Breast epithelium (tissue), 3 donors: ENCODE data around the gene CMTM8.

Source experiments
- POLR2A ChIP-seq: fragments of 450-650 bp; IDR thresholded peaks from one replicate; pipeline ENCODE4 v1.6.1; 2016; ENCODE audit warnings: antibody characterized with exemption, mild to moderate bottlenecking, moderate library complexity
- POLR2AphosphoS5 ChIP-seq, 3 donors: sonication (generic); formaldehyde crosslinking; IDR thresholded peaks; one replicate each; pipeline ENCODE4 v1.6.1; 2017; ENCODE audit warnings: antibody characterized with exemption in 3 of 3
- TF ChIP-seq, protein P1 (sequence below), 3 donors: fragments of 450-650 bp; IDR thresholded peaks; one replicate each; pipeline ENCODE4 v1.5.1; 2016 to 2017; ENCODE audit warnings: antibody characterized with exemption in 3 of 3, mild to moderate bottlenecking in 3 of 3, moderate library complexity in 3 of 3

DNA sequence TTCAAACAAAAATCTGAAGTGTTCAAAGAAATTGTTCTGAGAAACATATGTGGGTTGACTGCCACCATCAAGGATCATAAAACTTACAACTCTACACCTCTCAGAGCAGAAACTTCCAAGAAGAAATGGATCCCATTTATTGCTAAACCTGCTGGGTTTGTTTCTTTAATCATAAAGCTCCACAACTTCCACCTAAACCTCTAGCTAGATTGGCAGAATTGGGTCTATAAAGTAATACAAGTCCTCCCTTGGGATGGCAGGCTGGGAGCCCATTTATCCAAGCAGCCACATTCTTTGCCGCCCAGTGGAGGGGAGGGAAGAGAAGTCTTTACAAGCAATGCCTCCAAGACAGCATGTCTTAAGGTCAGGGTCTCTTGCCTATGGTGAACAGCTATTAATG is 40.5 kb upstream of the CMTM8 start:
- TF ChIP-seq POLR2A (no peak), POLR2AphosphoS5 (IDR thresholded peaks at IDR 0.05) (no peak)
- TF ChIP-seq, protein P1, sequence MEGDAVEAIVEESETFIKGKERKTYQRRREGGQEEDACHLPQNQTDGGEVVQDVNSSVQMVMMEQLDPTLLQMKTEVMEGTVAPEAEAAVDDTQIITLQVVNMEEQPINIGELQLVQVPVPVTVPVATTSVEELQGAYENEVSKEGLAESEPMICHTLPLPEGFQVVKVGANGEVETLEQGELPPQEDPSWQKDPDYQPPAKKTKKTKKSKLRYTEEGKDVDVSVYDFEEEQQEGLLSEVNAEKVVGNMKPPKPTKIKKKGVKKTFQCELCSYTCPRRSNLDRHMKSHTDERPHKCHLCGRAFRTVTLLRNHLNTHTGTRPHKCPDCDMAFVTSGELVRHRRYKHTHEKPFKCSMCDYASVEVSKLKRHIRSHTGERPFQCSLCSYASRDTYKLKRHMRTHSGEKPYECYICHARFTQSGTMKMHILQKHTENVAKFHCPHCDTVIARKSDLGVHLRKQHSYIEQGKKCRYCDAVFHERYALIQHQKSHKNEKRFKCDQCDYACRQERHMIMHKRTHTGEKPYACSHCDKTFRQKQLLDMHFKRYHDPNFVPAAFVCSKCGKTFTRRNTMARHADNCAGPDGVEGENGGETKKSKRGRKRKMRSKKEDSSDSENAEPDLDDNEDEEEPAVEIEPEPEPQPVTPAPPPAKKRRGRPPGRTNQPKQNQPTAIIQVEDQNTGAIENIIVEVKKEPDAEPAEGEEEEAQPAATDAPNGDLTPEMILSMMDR (IDR thresholded peaks at IDR 0.05) = no peak
